Urothelium cell line (cell line): ENCODE measurements around the gene PIEZO2.

Source experiments
- DNase-seq: peaks from one replicate; pipeline ENCODE4 v3.0.0; 2011; ENCODE audit warnings: low spot score, mixed read lengths
- FAIRE-seq: peaks from 2 replicates; lab custom pipeline; 2011; peaks lifted over from hg19 to GRCh38; lab: Jason Lieb, UNC

Gene PIEZO2

GRCh38 chr18:10715791-10716190 lies 433.6 kb downstream of the PIEZO2 start:
- FAIRE-seq (no peak), DNase-seq (peak; percentile 59)

- DNase-seq = no peak
- FAIRE-seq = no peak
These were observed 436.0 kb downstream of the PIEZO2 start for GRCh38 chr18:10713409-10713808.

- no peak for FAIRE-seq
These were observed 442.1 kb downstream of the PIEZO2 start for GRCh38 chr18:10707294-10707693.

DNA sequence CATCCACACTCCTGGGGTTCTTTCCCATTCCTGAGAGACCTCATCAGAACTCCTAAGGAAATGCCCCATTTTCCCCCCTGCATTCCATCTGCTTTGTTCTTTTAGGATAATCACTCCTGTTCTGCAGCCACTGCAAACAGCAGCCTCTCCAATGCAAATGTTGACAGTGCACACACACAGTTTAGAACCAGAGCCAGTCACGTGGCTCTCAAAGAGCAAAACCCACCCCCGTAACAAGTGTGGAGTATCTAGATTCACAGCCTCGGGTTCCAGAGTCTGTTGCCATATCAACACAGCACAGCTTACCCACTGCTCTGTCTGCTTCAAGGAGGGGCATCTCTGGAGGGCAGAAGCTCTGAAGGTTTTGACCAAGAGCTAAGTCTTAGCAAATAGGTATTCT lies 443.6 kb downstream of the PIEZO2 start:
- DNase-seq (no peak), FAIRE-seq (no peak)

More at GRCh38 chr18:10707294-10707693, 442.1 kb downstream of the PIEZO2 start:
- DNase-seq = no peak

- FAIRE-seq = no peak
- DNase-seq = no peak
These were observed 444.1 kb downstream of the PIEZO2 start for GRCh38 chr18:10705291-10705690.

DNA sequence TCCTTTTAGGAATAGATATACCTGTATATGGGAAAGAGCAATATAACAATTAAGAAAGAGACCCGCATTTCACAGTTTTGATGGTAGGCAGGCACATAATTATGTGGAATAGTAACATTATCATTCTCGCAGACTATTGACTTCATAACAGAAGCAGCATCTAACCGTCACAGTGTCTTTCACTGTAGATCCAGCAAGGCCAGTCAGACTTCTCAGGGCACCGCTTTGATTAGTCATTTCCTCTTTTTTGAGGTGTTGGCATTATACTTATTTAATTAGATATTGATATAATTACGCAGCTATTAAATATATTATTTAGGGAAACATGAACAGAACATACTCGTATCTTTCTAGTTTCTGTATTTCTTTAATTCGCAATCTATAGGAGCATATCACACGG lies 447.2 kb downstream of the PIEZO2 start:
- DNase-seq (no peak), FAIRE-seq (no peak)

DNA sequence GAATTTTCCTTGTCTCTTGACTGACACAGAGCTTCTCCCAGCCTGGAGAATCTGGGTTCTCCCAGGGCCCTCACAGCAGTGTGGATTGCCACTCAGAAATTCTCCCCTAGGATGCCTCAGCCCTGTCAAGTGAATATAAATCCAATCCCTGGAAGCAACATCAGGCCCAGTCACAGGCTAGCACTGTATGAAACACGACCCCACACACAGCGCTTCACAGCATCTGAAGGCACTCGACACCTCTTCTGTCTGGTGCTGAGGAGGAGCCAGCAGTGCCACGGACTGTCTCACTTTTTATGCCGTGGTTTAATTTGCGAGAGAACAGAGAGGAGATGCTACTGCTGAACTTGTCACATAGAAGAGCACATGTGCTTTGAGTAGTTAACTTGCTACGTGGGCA lies 459.0 kb downstream of the PIEZO2 start:
- no peak for DNase-seq
- peak; percentile 27 for FAIRE-seq

DNA sequence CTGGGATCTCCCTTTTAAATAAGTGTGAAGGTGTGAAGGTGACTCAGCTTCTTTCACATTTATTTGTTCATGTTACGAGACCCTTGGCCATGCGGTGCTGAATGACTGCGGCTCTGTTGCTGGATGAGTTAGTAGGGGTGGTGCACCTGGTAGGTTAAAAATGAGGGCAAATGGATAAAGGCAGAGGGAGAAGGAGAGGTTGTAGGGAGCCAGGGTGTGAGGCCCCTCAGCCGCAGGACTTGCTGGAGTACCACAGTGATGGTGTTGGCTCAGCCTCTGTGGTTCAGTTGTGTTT lies 459.4 kb downstream of the PIEZO2 start:
- DNase-seq = no peak
- FAIRE-seq = no peak

DNA sequence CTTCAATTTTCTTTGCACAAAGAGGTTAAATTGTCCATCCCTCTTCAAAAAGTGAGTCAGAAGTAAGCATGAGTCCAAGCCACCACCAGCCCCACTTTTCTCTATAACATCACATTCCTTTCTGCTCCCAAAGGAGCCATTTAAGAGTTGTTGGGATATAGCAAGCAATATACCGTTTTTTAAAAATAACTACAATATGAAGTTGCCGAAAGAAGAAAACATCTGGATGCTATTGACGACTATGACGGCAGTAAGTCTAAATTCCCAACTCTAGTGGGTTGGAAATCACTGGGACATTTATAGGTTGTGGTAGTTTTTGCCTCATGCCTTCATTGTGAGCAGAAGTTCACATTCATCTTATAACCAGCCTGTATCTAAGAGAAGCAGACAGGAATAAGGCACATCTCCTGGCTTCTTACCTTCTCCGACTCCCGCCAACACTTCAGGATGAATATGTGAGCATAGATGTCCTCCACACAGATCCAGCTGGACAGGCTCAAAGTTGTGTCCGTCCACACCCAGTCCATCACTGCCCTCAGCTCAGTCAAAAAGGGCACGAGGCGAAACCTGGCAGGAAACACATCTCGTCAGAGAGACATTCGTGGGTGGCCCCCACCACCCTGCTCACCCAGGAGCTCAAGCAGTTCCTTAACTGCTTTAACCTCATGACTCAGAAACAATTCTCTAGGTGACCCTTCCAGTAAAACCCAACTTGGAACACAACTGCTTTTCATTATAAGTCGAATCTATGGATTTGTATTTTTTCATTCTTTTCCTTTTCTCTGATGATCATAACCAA lies 459.9 kb downstream of the PIEZO2 start:
- peak; percentile 35 for FAIRE-seq
- peak; percentile 39 for DNase-seq

DNA sequence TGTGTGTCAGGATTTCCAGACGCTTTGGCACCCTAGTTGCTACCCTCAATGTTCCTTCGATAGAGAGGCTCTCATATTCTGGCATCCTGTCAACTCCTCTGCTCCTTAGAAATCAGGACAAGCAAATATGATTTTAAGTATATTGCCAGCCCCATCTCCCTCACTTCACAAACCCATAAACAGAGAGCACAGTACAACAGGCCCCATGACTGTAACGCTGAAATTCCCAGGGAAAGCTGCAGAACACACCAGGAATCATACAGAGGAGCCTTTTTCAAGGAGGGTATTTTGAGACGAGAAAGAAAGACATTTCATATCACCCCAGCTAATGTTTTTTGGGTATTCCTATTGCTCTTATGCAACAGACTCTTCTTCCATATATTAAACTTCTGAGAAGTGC lies 460.6 kb downstream of the PIEZO2 start:
- DNase-seq = no peak
- no peak for FAIRE-seq

- FAIRE-seq = peak; percentile 95
- peak; percentile 90 for DNase-seq
These were observed 462.0 kb downstream of the PIEZO2 start for GRCh38 chr18:10687161-10687925.

- no peak for DNase-seq
- no peak for FAIRE-seq
These were observed 463.1 kb downstream of the PIEZO2 start for GRCh38 chr18:10686308-10686707.

DNA sequence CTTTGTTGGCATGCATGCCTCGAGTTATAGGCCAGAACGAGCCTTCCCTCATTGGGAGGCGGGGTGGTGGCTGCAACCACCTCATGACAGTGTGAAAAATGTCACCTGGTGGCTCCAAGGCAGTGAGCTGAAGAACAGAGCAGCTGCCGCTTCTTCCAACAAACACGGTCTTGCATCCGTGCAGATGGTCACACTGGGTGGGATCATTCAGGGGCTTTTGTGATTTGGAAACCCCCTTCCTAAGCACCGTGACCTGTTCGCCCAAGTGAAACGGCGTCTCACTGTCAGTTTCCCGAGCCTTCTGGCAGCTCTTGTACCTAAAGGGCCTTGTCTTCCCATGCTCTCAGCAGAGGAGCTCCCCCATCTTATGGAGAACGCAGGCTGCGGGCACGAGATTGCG lies 463.9 kb downstream of the PIEZO2 start:
- FAIRE-seq (no peak), DNase-seq (no peak)

DNA sequence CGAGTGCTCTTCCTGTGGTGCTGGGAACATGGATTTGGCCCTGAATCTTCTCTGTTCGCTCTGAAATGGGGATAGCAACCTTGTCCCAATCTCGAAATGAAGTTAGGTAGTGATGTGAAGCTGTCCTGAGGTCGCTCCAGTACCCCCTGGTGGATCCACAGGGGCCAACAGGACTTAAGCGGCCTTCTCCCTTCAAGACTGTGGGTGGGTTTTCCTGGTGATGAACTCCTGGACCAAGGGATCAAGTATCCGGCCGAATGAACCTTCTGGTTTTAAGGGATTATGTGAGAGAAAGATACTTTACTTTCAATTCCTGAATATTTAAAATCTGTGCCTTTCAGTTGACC lies 467.0 kb downstream of the PIEZO2 start:
- DNase-seq = no peak
- no peak for FAIRE-seq

GRCh38 chr18:10681581-10682367 lies 467.6 kb downstream of the PIEZO2 start:
- DNase-seq = peak; percentile 66
- peak; percentile 97 for FAIRE-seq

GRCh38 chr18:10680271-10680596 lies 469.1 kb downstream of the PIEZO2 start:
- no peak for DNase-seq
- no peak for FAIRE-seq

GRCh38 chr18:10679557-10680270 lies 469.7 kb downstream of the PIEZO2 start:
- FAIRE-seq = no peak
- no peak for DNase-seq

GRCh38 chr18:10671441-10671840 lies 477.9 kb downstream of the PIEZO2 start:
- DNase-seq (no peak), FAIRE-seq (no peak)

- no peak for DNase-seq
- FAIRE-seq = no peak
These were observed 478.5 kb downstream of the PIEZO2 start for GRCh38 chr18:10670856-10671255.

- FAIRE-seq (no peak), DNase-seq (no peak)
These were observed 479.8 kb downstream of the PIEZO2 start for GRCh38 chr18:10669441-10670100.

DNA sequence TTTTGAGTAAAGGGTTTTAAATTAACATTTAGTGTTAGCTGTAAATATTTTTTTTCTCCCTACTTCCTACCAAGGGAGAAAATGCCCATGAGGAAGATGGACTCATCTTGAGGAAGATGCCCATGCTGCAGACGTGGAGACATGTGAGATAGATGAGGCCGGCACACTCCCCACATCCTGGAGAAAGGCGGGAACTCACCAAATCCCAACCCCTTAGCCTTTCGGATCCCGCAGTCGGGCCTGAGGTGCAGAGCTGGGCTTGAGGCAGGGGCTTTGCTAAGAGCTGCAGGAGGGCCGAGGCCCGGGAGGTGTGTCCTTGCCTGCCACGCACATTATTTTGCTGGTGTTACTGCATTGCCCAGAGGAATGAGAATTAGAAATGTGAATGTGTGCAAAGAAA lies 485.6 kb downstream of the PIEZO2 start:
- FAIRE-seq (no peak), DNase-seq (no peak)
